ENCODE measurements around the gene CDK19. TPM values are rescaled to one million over a fixed set of nuclear protein-coding genes. Genes with fewer than 3 reads are reported as not detected.

The CDK19 gene
- total RNA-seq, 1 donor from 2014 or later = 21.8 TPM

- peaks cover 9% of the 10 kb centered on the region for H3K9me3 Mint-ChIP-seq (ENCODE audit: unreplicated experiment)
- no peaks in the 10 kb centered on the region for H3K27me3 ChIP-seq (ENCODE audit: insufficient read depth, low read length)
- H3K9ac ChIP-seq (ENCODE audit: low read length) = no peak overlapping the region
- H2AFZ ChIP-seq (ENCODE audit: low read depth, low read length) = no peak overlapping the region
- H3K4me1 Mint-ChIP-seq (ENCODE audit: low read depth, unreplicated experiment) = no peaks in the 10 kb centered on the region
- H3K79me2 ChIP-seq (ENCODE audit: insufficient read depth, low read length) = peaks cover 22% of the 10 kb centered on the region
- no peak for DNase-seq (ENCODE audit: low read depth)
- FAIRE-seq = no peak
- H3K4me2 ChIP-seq (ENCODE audit: low read length) = no peak overlapping the region
- H3K27me3 Mint-ChIP-seq (ENCODE audit: low read depth, unreplicated experiment) = no peaks in the 10 kb centered on the region
- no peak overlapping the region for H3K4me3 ChIP-seq (ENCODE audit: insufficient read depth, low read depth, low read length)
- H4K20me1 ChIP-seq (ENCODE audit: insufficient read depth, low read length) = no peaks in the 10 kb centered on the region
- H3K4me3 Mint-ChIP-seq (ENCODE audit: unreplicated experiment) = no peak overlapping the region
- no peak overlapping the region for H3K27ac Mint-ChIP-seq (ENCODE audit: unreplicated experiment)
- H3K36me3 ChIP-seq (ENCODE audit: insufficient read depth, low read length) = no peaks in the 10 kb centered on the region
- no peaks in the 10 kb centered on the region for H3K4me1 ChIP-seq (ENCODE audit: insufficient read depth, low read length)
- TF ChIP-seq CTCF (IDR thresholded peaks at IDR 0.05; ENCODE audit: insufficient read depth, low read depth, low read length) = no peak
- no peak for TF ChIP-seq EZH2 (IDR thresholded peaks at IDR 0.05; ENCODE audit: insufficient read depth, low read length)
- H3K27ac ChIP-seq (ENCODE audit: low read depth, low read length) = no peak overlapping the region
- H3K9me3 ChIP-seq (ENCODE audit: insufficient read depth, low read depth, low read length) = no peaks in the 10 kb centered on the region
- peaks cover 3% of the 10 kb centered on the region for H3K36me3 Mint-ChIP-seq (ENCODE audit: low read depth, unreplicated experiment)
Measured at GRCh38 chr6:110800839-110801196, 14.5 kb downstream of the CDK19 start.

- Histone ChIP-seq H3K4me3 (ENCODE audit: insufficient read depth, low read depth, low read length) (no peak overlapping the region), H3K27me3 (ENCODE audit: insufficient read depth, low read length) (no peaks in the 10 kb centered on the region), H2AFZ (ENCODE audit: low read depth, low read length) (no peak overlapping the region), H3K4me1 (ENCODE audit: insufficient read depth, low read length) (no peaks in the 10 kb centered on the region), H3K36me3 (ENCODE audit: insufficient read depth, low read length) (no peaks in the 10 kb centered on the region), H3K79me2 (ENCODE audit: insufficient read depth, low read length) (peaks cover 20% of the 10 kb centered on the region), H3K27ac (ENCODE audit: low read depth, low read length) (no peak overlapping the region), H4K20me1 (ENCODE audit: insufficient read depth, low read length) (no peaks in the 10 kb centered on the region), H3K9ac (ENCODE audit: low read length) (no peak overlapping the region), H3K4me2 (ENCODE audit: low read length) (no peak overlapping the region), H3K9me3 (ENCODE audit: insufficient read depth, low read depth, low read length) (no peaks in the 10 kb centered on the region)
- FAIRE-seq = no peak
- Mint-ChIP-seq H3K36me3 (ENCODE audit: low read depth, unreplicated experiment) (peaks cover 3% of the 10 kb centered on the region), H3K4me1 (ENCODE audit: low read depth, unreplicated experiment) (no peaks in the 10 kb centered on the region), H3K9me3 (ENCODE audit: unreplicated experiment) (peaks cover 9% of the 10 kb centered on the region), H3K27me3 (ENCODE audit: low read depth, unreplicated experiment) (no peaks in the 10 kb centered on the region), H3K27ac (ENCODE audit: unreplicated experiment) (no peak overlapping the region), H3K4me3 (ENCODE audit: unreplicated experiment) (no peak overlapping the region)
- no peak for DNase-seq (ENCODE audit: low read depth)
- no peak for TF ChIP-seq CTCF (IDR thresholded peaks at IDR 0.05; ENCODE audit: insufficient read depth, low read depth, low read length)
- TF ChIP-seq EZH2 (IDR thresholded peaks at IDR 0.05; ENCODE audit: insufficient read depth, low read length) = no peak
Measured at GRCh38 chr6:110800196-110800838, 15.0 kb downstream of the CDK19 start.

GRCh38 chr6:110799655-110800054 is 15.6 kb downstream of the CDK19 start:
- no peak for FAIRE-seq
- TF ChIP-seq CTCF (IDR thresholded peaks at IDR 0.05; ENCODE audit: insufficient read depth, low read depth, low read length) (no peak), EZH2 (IDR thresholded peaks at IDR 0.05; ENCODE audit: insufficient read depth, low read length) (no peak)
- no peaks in the 10 kb centered on the region for H3K36me3 ChIP-seq (ENCODE audit: insufficient read depth, low read length)
- peaks cover 2% of the 10 kb centered on the region for H3K36me3 Mint-ChIP-seq (ENCODE audit: low read depth, unreplicated experiment)
- no peak overlapping the region for H3K27ac Mint-ChIP-seq (ENCODE audit: unreplicated experiment)
- H3K27ac ChIP-seq (ENCODE audit: low read depth, low read length) = no peak overlapping the region
- H3K4me1 ChIP-seq (ENCODE audit: insufficient read depth, low read length) = no peaks in the 10 kb centered on the region
- peaks cover 22% of the 10 kb centered on the region for H3K79me2 ChIP-seq (ENCODE audit: insufficient read depth, low read length)
- no peaks in the 10 kb centered on the region for H3K4me1 Mint-ChIP-seq (ENCODE audit: low read depth, unreplicated experiment)
- H3K9me3 Mint-ChIP-seq (ENCODE audit: unreplicated experiment) = peaks cover 9% of the 10 kb centered on the region
- no peak overlapping the region for H3K4me3 ChIP-seq (ENCODE audit: insufficient read depth, low read depth, low read length)
- no peaks in the 10 kb centered on the region for H3K9me3 ChIP-seq (ENCODE audit: insufficient read depth, low read depth, low read length)
- H2AFZ ChIP-seq (ENCODE audit: low read depth, low read length) = no peak overlapping the region
- DNase-seq (ENCODE audit: low read depth) = no peak
- peaks cover 3% of the 10 kb centered on the region for H4K20me1 ChIP-seq (ENCODE audit: insufficient read depth, low read length)
- no peaks in the 10 kb centered on the region for H3K27me3 Mint-ChIP-seq (ENCODE audit: low read depth, unreplicated experiment)
- H3K9ac ChIP-seq (ENCODE audit: low read length) = no peak overlapping the region
- no peaks in the 10 kb centered on the region for H3K27me3 ChIP-seq (ENCODE audit: insufficient read depth, low read length)
- H3K4me2 ChIP-seq (ENCODE audit: low read length) = no peak overlapping the region
- H3K4me3 Mint-ChIP-seq (ENCODE audit: unreplicated experiment) = no peak overlapping the region

All from astrocyte (in vitro differentiated cells and primary cell).